ENCODE measurements around the gene PPM1L. TPM values are rescaled to one million over a fixed set of nuclear protein-coding genes. Genes with fewer than 3 reads are reported as not detected.

PPM1L gene
- total RNA-seq, 1 donor from 2014 or later = 12.2 TPM

DNA sequence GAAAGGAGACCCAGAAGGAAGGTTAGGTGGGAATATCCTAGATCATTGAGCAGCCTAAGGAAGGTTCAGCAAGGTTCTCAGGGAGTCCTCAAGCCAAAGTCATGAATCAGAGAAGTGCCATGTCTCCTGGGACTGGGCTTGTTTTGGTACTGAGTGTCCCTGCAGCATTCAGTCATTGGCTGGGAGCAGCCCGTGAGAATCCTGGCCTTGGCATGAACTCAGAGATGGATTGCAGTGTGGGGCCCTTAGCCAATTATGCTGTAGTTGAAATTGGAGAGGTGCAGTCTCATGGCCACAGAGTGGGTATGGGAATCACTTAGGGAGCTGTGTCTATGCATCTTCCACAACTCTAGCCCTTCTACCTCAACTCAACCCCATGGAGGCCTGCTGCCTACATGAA is 17.0 kb upstream of the PPM1L start:
- H3K4me1 Mint-ChIP-seq (ENCODE audit: unreplicated experiment) = peaks cover 27% of the 10 kb centered on the region
- DNase-seq (ENCODE audit: low spot score) = no peak
- no peaks in the 10 kb centered on the region for H3K9me3 Mint-ChIP-seq (ENCODE audit: unreplicated experiment)
- TF ChIP-seq CTCF (IDR thresholded peaks at IDR 0.05; ENCODE audit: unreplicated experiment) = no peak
- H3K4me3 Mint-ChIP-seq (ENCODE audit: unreplicated experiment) = no peak overlapping the region
- H3K27ac Mint-ChIP-seq (ENCODE audit: unreplicated experiment) = no peak overlapping the region
- no peaks in the 10 kb centered on the region for H3K36me3 Mint-ChIP-seq (ENCODE audit: low read depth, unreplicated experiment)
- no peaks in the 10 kb centered on the region for H3K27me3 Mint-ChIP-seq (ENCODE audit: unreplicated experiment)

DNA sequence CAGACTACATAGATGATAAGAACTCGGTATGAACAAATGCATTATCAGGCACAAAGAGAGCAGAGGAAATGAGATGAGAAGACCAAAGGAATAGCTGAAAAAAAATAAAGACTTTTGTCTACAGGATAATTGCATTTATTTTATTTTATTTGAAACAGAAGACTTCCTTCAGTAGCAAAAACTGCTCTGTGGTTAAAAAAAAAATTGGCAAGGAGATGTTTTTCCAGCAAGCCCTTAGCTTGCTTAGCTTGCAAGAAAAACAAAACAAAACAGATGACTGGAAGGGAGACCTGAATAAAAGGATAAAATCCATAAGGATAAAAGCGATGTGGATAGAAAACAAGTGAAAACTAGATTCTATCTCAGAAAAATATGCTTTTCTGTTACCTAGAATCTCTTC is 9.1 kb upstream of the PPM1L start:
- no peak for TF ChIP-seq CTCF (IDR thresholded peaks at IDR 0.05; ENCODE audit: unreplicated experiment)
- no peak for DNase-seq (ENCODE audit: low spot score)
- Mint-ChIP-seq H3K27ac (ENCODE audit: unreplicated experiment) (no peak overlapping the region), H3K9me3 (ENCODE audit: unreplicated experiment) (no peaks in the 10 kb centered on the region), H3K36me3 (ENCODE audit: low read depth, unreplicated experiment) (no peaks in the 10 kb centered on the region), H3K4me1 (ENCODE audit: unreplicated experiment) (peaks cover 4% of the 10 kb centered on the region), H3K4me3 (ENCODE audit: unreplicated experiment) (no peak overlapping the region), H3K27me3 (ENCODE audit: unreplicated experiment) (no peaks in the 10 kb centered on the region)

DNA sequence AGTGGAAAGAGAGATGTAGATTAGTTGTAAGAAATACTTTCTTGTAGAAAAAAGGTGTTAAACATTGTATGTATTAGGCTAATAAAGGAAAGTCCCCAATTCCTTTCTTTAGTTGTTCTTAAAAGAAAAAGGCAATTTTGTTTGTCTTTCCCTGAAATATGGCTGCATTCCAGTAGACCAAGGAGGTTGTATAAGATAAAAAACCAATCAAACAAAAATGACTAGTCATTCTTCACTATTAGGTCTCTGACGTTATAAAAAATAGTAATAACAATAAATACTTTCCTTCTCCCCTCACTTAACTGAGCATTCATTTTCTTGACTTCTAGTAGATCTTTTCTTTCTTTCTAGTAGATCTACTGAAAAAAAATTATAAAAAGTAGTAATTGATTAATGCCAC is 8.6 kb upstream of the PPM1L start:
- H3K4me3 Mint-ChIP-seq (ENCODE audit: unreplicated experiment) = no peak overlapping the region
- no peaks in the 10 kb centered on the region for H3K36me3 Mint-ChIP-seq (ENCODE audit: low read depth, unreplicated experiment)
- no peak for TF ChIP-seq CTCF (IDR thresholded peaks at IDR 0.05; ENCODE audit: unreplicated experiment)
- H3K4me1 Mint-ChIP-seq (ENCODE audit: unreplicated experiment) = peaks cover 4% of the 10 kb centered on the region
- H3K9me3 Mint-ChIP-seq (ENCODE audit: unreplicated experiment) = no peaks in the 10 kb centered on the region
- no peak overlapping the region for H3K27ac Mint-ChIP-seq (ENCODE audit: unreplicated experiment)
- no peak for DNase-seq (ENCODE audit: low spot score)
- H3K27me3 Mint-ChIP-seq (ENCODE audit: unreplicated experiment) = no peaks in the 10 kb centered on the region

GRCh38 chr3:160748231-160748630 is 7.8 kb upstream of the PPM1L start:
- no peaks in the 10 kb centered on the region for H3K27me3 Mint-ChIP-seq (ENCODE audit: unreplicated experiment)
- no peaks in the 10 kb centered on the region for H3K9me3 Mint-ChIP-seq (ENCODE audit: unreplicated experiment)
- no peak overlapping the region for H3K4me3 Mint-ChIP-seq (ENCODE audit: unreplicated experiment)
- H3K4me1 Mint-ChIP-seq (ENCODE audit: unreplicated experiment) = no peaks in the 10 kb centered on the region
- H3K36me3 Mint-ChIP-seq (ENCODE audit: low read depth, unreplicated experiment) = no peaks in the 10 kb centered on the region
- no peak overlapping the region for H3K27ac Mint-ChIP-seq (ENCODE audit: unreplicated experiment)
- no peak for DNase-seq (ENCODE audit: low spot score)
- no peak for TF ChIP-seq CTCF (IDR thresholded peaks at IDR 0.05; ENCODE audit: unreplicated experiment)

GRCh38 chr3:160748787-160749186 is 7.2 kb upstream of the PPM1L start:
- no peak for DNase-seq (ENCODE audit: low spot score)
- no peak overlapping the region for H3K27ac Mint-ChIP-seq (ENCODE audit: unreplicated experiment)
- no peaks in the 10 kb centered on the region for H3K27me3 Mint-ChIP-seq (ENCODE audit: unreplicated experiment)
- no peaks in the 10 kb centered on the region for H3K9me3 Mint-ChIP-seq (ENCODE audit: unreplicated experiment)
- H3K36me3 Mint-ChIP-seq (ENCODE audit: low read depth, unreplicated experiment) = no peaks in the 10 kb centered on the region
- H3K4me1 Mint-ChIP-seq (ENCODE audit: unreplicated experiment) = no peaks in the 10 kb centered on the region
- no peak overlapping the region for H3K4me3 Mint-ChIP-seq (ENCODE audit: unreplicated experiment)
- TF ChIP-seq CTCF (IDR thresholded peaks at IDR 0.05; ENCODE audit: unreplicated experiment) = no peak

All from endothelial cell (in vitro differentiated cells).